Endothelial cell of umbilical vein (primary cell): ENCODE data around the gene SLC7A8. TPM values are rescaled to one million over a fixed set of nuclear protein-coding genes. Genes with fewer than 3 reads are reported as not detected.

ENCODE experiments used
- BruUV-seq: library from RNA; stranded (reverse); fragments of 400-500 nt; replicated peaks from 2 replicates; lab custom pipeline; 2021; lab: Mats Ljungman, UMichigan
- CTCF ChIA-PET: fragments of 300-600, 350-600 bp; sonication (Branson Sonifier 250); formaldehyde crosslinking; loops from one replicate; lab custom pipeline; 2021; ENCODE audit warnings: antibody characterized with exemption, inconsistent platforms; lab: Charles Lee
- POLR2A ChIA-PET: fragments of 300-600, 350-600 bp; sonication (Branson Sonifier 250); formaldehyde crosslinking; loops from one replicate; lab custom pipeline; 2021; ENCODE audit warnings: antibody characterized with exemption, inconsistent platforms; lab: Charles Lee
- DNase-seq: peaks from one replicate; pipeline ENCODE4 v3.0.0-alpha.2; 2011; ENCODE audit warnings: low read depth, low spot score
- FAIRE-seq: peaks from 2 replicates; lab custom pipeline; 2011; peaks lifted over from hg19 to GRCh38; lab: Jason Lieb, UNC
- H2AFZ ChIP-seq: 2 replicates; pipeline ENCODE4 v1.6.0; 2012; ENCODE audit warnings: low read depth, low read length, control low read depth, inconsistent platforms
- H3K27ac ChIP-seq: 2 replicates; pipeline ENCODE4 v1.5.1; 2011; ENCODE audit warnings: low read depth, mild to moderate bottlenecking, control low read depth, low read length, moderate library complexity; ENCODE audit not compliant: insufficient read depth
- H3K27me3 ChIP-seq, 2 experiments: 2 replicates each; pipeline versions ENCODE4 v1.6.0 to v1.6.1; 2011; ENCODE audit warnings: low read length in 2 of 2, mixed read lengths in 1 of 2; ENCODE audit not compliant: control insufficient read depth in 2 of 2, insufficient read depth in 2 of 2
- H3K36me3 ChIP-seq, 2 experiments: 2 replicates in 1 of 2; 3 replicates in 1 of 2; pipeline ENCODE4 v1.5.1; 2011; ENCODE audit warnings: low read length in 2 of 2, mild to moderate bottlenecking in 1 of 2, moderate library complexity in 1 of 2; ENCODE audit not compliant: control insufficient read depth in 2 of 2, insufficient read depth in 2 of 2; ENCODE audit errors: extremely low read depth in 1 of 2
- H3K4me1 ChIP-seq: 3 replicates; pipeline ENCODE4 v1.5.1; 2011; ENCODE audit warnings: mild to moderate bottlenecking, low read length; ENCODE audit not compliant: control insufficient read depth, insufficient read depth; ENCODE audit errors: extremely low read depth
- H3K4me2 ChIP-seq: 2 replicates; pipeline ENCODE4 v1.6.1; 2011; ENCODE audit warnings: low read length, control low read depth, mixed read lengths; ENCODE audit not compliant: insufficient read depth
- H3K4me3 ChIP-seq, 3 experiments: fragments of 200-600 bp in 1 of 3; sonication (generic), shearing (Covaris generic) in 1 of 3; replicated peaks in 1 of 3; 2 replicates each; pipeline ENCODE4 v1.5.1; 2011 to 2016; ENCODE audit warnings: control low read depth in 3 of 3, low read length in 3 of 3, mild to moderate bottlenecking in 2 of 3, inconsistent platforms in 1 of 3, low read depth in 1 of 3, moderate library complexity in 1 of 3; ENCODE audit not compliant: insufficient read depth in 1 of 3
- H3K79me2 ChIP-seq: 2 replicates; pipeline ENCODE4 v1.6.0; 2012; ENCODE audit warnings: low read length, inconsistent platforms; ENCODE audit not compliant: control insufficient read depth, insufficient read depth
- H3K9ac ChIP-seq: replicated peaks from 2 replicates; pipeline ENCODE3; 2011; ENCODE audit warnings: low read length, control low read depth; ENCODE audit not compliant: insufficient read depth; ENCODE audit errors: extremely low read depth
- H3K9me1 ChIP-seq: replicated peaks from 3 replicates; pipeline ENCODE4 v1.6.0; 2011; ENCODE audit warnings: mild to moderate bottlenecking, low read length; ENCODE audit not compliant: control insufficient read depth, insufficient read depth; ENCODE audit errors: extremely low read depth
- H3K9me3 ChIP-seq: replicated peaks from 2 replicates; pipeline ENCODE4 v1.5.1; 2012; ENCODE audit warnings: low read length, inconsistent platforms; ENCODE audit not compliant: control insufficient read depth, insufficient read depth
- H4K20me1 ChIP-seq: replicated peaks from 2 replicates; pipeline ENCODE3; 2011; ENCODE audit warnings: mild to moderate bottlenecking, low read length; ENCODE audit not compliant: control insufficient read depth, insufficient read depth; ENCODE audit errors: extremely low read depth
- CTCF ChIP-seq, 2 donors: IDR thresholded peaks; 1 replicate in 1 of 2; 2 replicates in 1 of 2; pipeline ENCODE4 v1.5.1; 2011; ENCODE audit warnings: low read length in 2 of 2, mild to moderate bottlenecking in 2 of 2, moderate library complexity in 2 of 2, control low read depth in 1 of 2, inconsistent platforms in 1 of 2, low read depth in 1 of 2; ENCODE audit not compliant: insufficient read depth in 1 of 2; ENCODE audit errors: extremely low read depth in 1 of 2
- EZH2 ChIP-seq: IDR thresholded peaks from 2 replicates; pipeline ENCODE4 v1.6.1; 2012; ENCODE audit warnings: borderline replicate concordance, low read depth, mild to moderate bottlenecking, moderate library complexity, low read length, inconsistent platforms; ENCODE audit not compliant: severe bottlenecking
- FOS ChIP-seq: IDR thresholded peaks from 2 replicates; pipeline ENCODE4 v1.6.1; 2011; ENCODE audit warnings: mild to moderate bottlenecking, low read length, moderate library complexity, borderline replicate concordance; ENCODE audit not compliant: insufficient read depth
- GATA2 ChIP-seq: IDR thresholded peaks from 2 replicates; pipeline ENCODE4 v1.7.0; 2011; ENCODE audit warnings: low read depth, mild to moderate bottlenecking, moderate library complexity, mixed read lengths, low read length; ENCODE audit not compliant: insufficient read length, insufficient read depth
- JUN ChIP-seq: IDR thresholded peaks from 2 replicates; pipeline ENCODE4 v1.6.1; 2011; ENCODE audit warnings: borderline replicate concordance, low read depth; ENCODE audit not compliant: insufficient read length, insufficient read depth
- MYC ChIP-seq: IDR thresholded peaks from one replicate; pipeline ENCODE4 v1.6.1; 2011; ENCODE audit warnings: mild to moderate bottlenecking, low read depth, low read length
- POLR2A ChIP-seq: IDR thresholded peaks from 2 replicates; pipeline ENCODE4 v1.6.1; 2012; ENCODE audit warnings: low read depth, mild to moderate bottlenecking, control low read depth, low read length
- POLR2AphosphoS5 ChIP-seq: IDR thresholded peaks from 2 replicates; pipeline ENCODE4 v1.6.1; 2012; ENCODE audit warnings: low read depth, mild to moderate bottlenecking, control low read depth, low read length, moderate library complexity; ENCODE audit not compliant: insufficient read depth
- dilution Hi-C: fragments of 300-500 bp; cut with MboI; formaldehyde crosslinking; loops from one replicate; pipeline ENCODE4 v1.15.0; 2019; ENCODE audit warnings: low sequenced_read_pairs; ENCODE audit not compliant: extremely low pct_ligation_motif_present
- intact Hi-C: fragments of 100-400 bp; cut with micrococcal nuclease; formaldehyde crosslinking; loops from one replicate; pipeline ENCODE4 v1.10.0; 2022
- polyA plus RNA-seq, 4 experiments: library from polyadenylated mRNA; depleted of rRNA in 3 of 4; stranded (reverse) in 3 of 4; unstranded in 1 of 4; fragments of >200 nt; gene quantifications; 2 replicates each; pipeline versions ENCODE4 v1.2.1 to v1.2.3, GENCODE V29; 2011 to 2012; ENCODE audit warnings: missing spikeins in 1 of 4
- total RNA-seq: library from RNA; stranded (reverse); gene quantifications from 2 replicates; pipeline ENCODE4 v1.2.3, GENCODE V29; 2021
- TF ChIP-seq, protein P1 (sequence below): IDR thresholded peaks from 2 replicates; pipeline ENCODE4 v1.6.1; 2011; ENCODE audit not compliant: insufficient read depth, insufficient read length

SLC7A8 gene
- total and polyA plus RNA-seq, 2 donors (not counting 3 experiments of a cell fraction or from before 2014, with no cell fraction given): 0.76 to 1.1 TPM

DNA sequence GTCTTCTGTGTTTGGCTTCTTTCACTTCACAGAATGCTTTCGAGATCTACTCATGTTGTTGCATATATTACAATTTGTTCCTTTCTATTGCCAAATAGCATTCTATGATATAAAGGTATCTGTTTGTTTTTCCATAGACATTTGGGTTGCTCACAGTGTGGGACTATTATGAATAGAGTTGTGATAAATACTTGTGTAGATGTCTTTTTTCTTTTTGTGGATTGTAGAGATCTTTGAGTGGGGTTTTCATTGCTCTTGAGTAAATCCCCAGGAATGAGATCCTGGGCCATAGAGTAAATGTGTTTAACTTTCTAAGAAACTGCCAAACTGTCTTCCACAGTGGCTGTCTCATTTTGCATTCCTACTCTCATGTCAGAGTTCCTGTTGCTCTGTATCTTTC, 39.5 kb downstream of the SLC7A8 start:
- ChIA-PET CTCF (interaction anchor here (6.4 kb wide), 1 partner anchor 23 kb away, joined by 43 read pairs; no protein-coding TSS in a partner anchor), POLR2A (no interaction called here)
- H3K27me3 ChIP-seq: no peaks in the 10 kb centered on the region
- DNase-seq (no peak), FAIRE-seq (no peak)
- intact Hi-C loops (no loop called here), dilution Hi-C loops (no loop called here)
- BruUV-seq: no TSS peak
- no peaks in the 10 kb centered on the region for H3K36me3 ChIP-seq
- H3K4me3 ChIP-seq: no peak overlapping the region
- H3K4me2 ChIP-seq: no peak overlapping the region
- no peaks in the 10 kb centered on the region for H3K9me3 ChIP-seq
- H4K20me1 ChIP-seq: no peaks in the 10 kb centered on the region
- no peak overlapping the region for H3K27ac ChIP-seq
- no peak for TF ChIP-seq POLR2AphosphoS5
- no peak for TF ChIP-seq JUN
- TF ChIP-seq, protein P1, sequence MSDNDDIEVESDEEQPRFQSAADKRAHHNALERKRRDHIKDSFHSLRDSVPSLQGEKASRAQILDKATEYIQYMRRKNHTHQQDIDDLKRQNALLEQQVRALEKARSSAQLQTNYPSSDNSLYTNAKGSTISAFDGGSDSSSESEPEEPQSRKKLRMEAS: no peak
- no peak for TF ChIP-seq GATA2
- no peak for TF ChIP-seq CTCF (IDR thresholded peaks at IDR 0.05; ENCODE audit: extremely low read depth in 1 of 2, insufficient read depth in 1 of 2, low read depth in 1 of 2, low read length in 2 of 2)
- TF ChIP-seq EZH2: no peak
- TF ChIP-seq MYC: no peak
- TF ChIP-seq POLR2A: no peak
- TF ChIP-seq FOS: no peak
- no peaks in the 10 kb centered on the region for H3K79me2 ChIP-seq
- no peaks in the 10 kb centered on the region for H3K9me1 ChIP-seq
- H2AFZ ChIP-seq: no peak overlapping the region
- H3K4me1 ChIP-seq: no peaks in the 10 kb centered on the region
- H3K9ac ChIP-seq: no peak overlapping the region
